ENCODE measurements around the gene PFDN4.

- no peak for TF ChIP-seq POLR2A (IDR thresholded peaks at IDR 0.05; ENCODE audit: low read depth, low read length)
- TF ChIP-seq POLR2AphosphoS5 (IDR thresholded peaks at IDR 0.05; ENCODE audit: low read depth, low read length), result no peak
Measured at GRCh38 chr20:54257071-54257816, 49.4 kb downstream of the PFDN4 start.
